Endodermal cell (in vitro differentiated cells): ENCODE results near the gene SCN1A. TPM values are rescaled to one million over a fixed set of nuclear protein-coding genes. Genes with fewer than 3 reads are reported as not detected.

ENCODE experiments used
- DNase-seq: peaks from one replicate; pipeline ENCODE4 v3.0.0-alpha.2; 2017
- H3K27ac ChIP-seq: 2 replicates; pipeline ENCODE4 v1.5.1; 2013; ENCODE audit warnings: mild to moderate bottlenecking, low read depth, low read length, moderate library complexity
- H3K27me3 ChIP-seq: 2 replicates; pipeline ENCODE4 v1.6.1; 2013; ENCODE audit warnings: mild to moderate bottlenecking, low read length, moderate library complexity; ENCODE audit not compliant: insufficient read depth, control insufficient read depth, poor library complexity, severe bottlenecking
- H3K36me3 ChIP-seq: 2 replicates; pipeline ENCODE4 v1.7.0; 2013; ENCODE audit warnings: mild to moderate bottlenecking, low read length, moderate library complexity; ENCODE audit not compliant: control insufficient read depth, insufficient read depth
- H3K4me1 ChIP-seq: one replicate; pipeline ENCODE4 v1.7.0; 2013; ENCODE audit warnings: low read length; ENCODE audit not compliant: control insufficient read depth, insufficient read depth
- H3K4me3 ChIP-seq: 2 replicates; pipeline ENCODE4 v1.5.1; 2013; ENCODE audit warnings: mild to moderate bottlenecking, low read length, moderate library complexity
- H3K9ac ChIP-seq: 2 replicates; pipeline ENCODE4 v1.6.1; 2013; ENCODE audit warnings: mild to moderate bottlenecking, low read length, moderate library complexity; ENCODE audit not compliant: poor library complexity, severe bottlenecking; ENCODE audit errors: extremely low read depth
- H3K9me3 ChIP-seq: 2 replicates; pipeline ENCODE4 v1.6.1; 2013; ENCODE audit warnings: mild to moderate bottlenecking, low read length, moderate library complexity; ENCODE audit not compliant: control insufficient read depth
- H3K27ac Mint-ChIP-seq: 2 replicates; pipeline ENCODE4 v1.8.0; 2020; ENCODE audit warnings: mixed read lengths
- H3K27me3 Mint-ChIP-seq: 2 replicates; pipeline ENCODE4 v1.8.0; 2021; ENCODE audit warnings: mild to moderate bottlenecking, mixed read lengths; ENCODE audit not compliant: insufficient read depth
- H3K36me3 Mint-ChIP-seq: 2 replicates; pipeline ENCODE4 v1.8.0; 2020; ENCODE audit warnings: low read depth, mixed read lengths
- H3K4me1 Mint-ChIP-seq: 2 replicates; pipeline ENCODE4 v1.8.0; 2020; ENCODE audit warnings: mixed read lengths
- H3K4me3 Mint-ChIP-seq: 2 replicates; pipeline ENCODE4 v1.8.0; 2020; ENCODE audit warnings: mild to moderate bottlenecking, moderate library complexity, mixed read lengths
- H3K9me3 Mint-ChIP-seq: 2 replicates; pipeline ENCODE4 v1.8.0; 2020; ENCODE audit warnings: mild to moderate bottlenecking, mixed read lengths
- WGBS, 2 experiments: methylation state at CpG; one replicate each; pipeline versions ENCODE4 v1.1.5 to v1.1.7; 2013; ENCODE audit warnings: missing lambda C conversion rate in 2 of 2, mixed read lengths in 1 of 2; ENCODE audit not compliant: insufficient coverage in 1 of 2, insufficient read length in 1 of 2; 5-methylcytosine and 5-hydroxymethylcytosine counted together
- total RNA-seq, 2 donors: library from RNA; stranded (reverse); fragmentation: NEBNext Ultra II Directional in 1 of 2; extraction: Animal tissue kit (Norgen Biotek cat#: 25700) in 1 of 2; gene quantifications; 2 replicates in 1 of 2; 3 replicates in 1 of 2; pipeline ENCODE4 v1.2.1, GENCODE V29; 2021
- TF ChIP-seq, protein P1 (sequence below): fragments of 200-600 bp; sonication (generic); conservative IDR thresholded peaks from 2 replicates; pipeline ENCODE4 v1.5.0; 2021; ENCODE audit warnings: antibody characterized with exemption, mild to moderate bottlenecking

Gene SCN1A
- total RNA-seq, 2 donors from 2014 or later = not detected

DNA sequence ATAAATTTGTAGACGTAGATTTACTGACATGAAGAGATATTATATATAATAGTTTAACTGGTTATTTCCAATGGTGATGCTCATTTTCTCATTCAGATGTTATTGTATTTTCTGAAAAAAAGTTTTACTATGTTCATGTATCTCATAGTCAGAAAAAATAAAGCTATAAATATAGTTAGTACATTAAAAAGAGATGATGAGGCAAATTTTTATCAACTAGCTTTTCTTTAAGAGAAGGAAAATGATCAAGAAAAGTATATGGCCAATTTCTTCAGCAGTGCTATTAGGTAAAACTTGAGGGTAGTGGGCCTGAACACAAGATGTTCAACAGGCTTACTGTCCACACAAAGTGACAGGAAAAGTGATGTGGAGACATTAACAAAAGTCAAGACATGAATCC lies 186.0 kb downstream of the SCN1A start:
- no peaks in the 10 kb centered on the region for H3K4me1 ChIP-seq
- Mint-ChIP-seq H3K9me3 (no peaks in the 10 kb centered on the region), H3K36me3 (peaks cover 50% of the 10 kb centered on the region), H3K4me3 (no peak overlapping the region), H3K27ac (no peak overlapping the region), H3K27me3 (no peaks in the 10 kb centered on the region), H3K4me1 (no peaks in the 10 kb centered on the region)
- no peaks in the 10 kb centered on the region for H3K9me3 ChIP-seq
- TF ChIP-seq, protein P1, sequence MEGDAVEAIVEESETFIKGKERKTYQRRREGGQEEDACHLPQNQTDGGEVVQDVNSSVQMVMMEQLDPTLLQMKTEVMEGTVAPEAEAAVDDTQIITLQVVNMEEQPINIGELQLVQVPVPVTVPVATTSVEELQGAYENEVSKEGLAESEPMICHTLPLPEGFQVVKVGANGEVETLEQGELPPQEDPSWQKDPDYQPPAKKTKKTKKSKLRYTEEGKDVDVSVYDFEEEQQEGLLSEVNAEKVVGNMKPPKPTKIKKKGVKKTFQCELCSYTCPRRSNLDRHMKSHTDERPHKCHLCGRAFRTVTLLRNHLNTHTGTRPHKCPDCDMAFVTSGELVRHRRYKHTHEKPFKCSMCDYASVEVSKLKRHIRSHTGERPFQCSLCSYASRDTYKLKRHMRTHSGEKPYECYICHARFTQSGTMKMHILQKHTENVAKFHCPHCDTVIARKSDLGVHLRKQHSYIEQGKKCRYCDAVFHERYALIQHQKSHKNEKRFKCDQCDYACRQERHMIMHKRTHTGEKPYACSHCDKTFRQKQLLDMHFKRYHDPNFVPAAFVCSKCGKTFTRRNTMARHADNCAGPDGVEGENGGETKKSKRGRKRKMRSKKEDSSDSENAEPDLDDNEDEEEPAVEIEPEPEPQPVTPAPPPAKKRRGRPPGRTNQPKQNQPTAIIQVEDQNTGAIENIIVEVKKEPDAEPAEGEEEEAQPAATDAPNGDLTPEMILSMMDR = no peak
- H3K9ac ChIP-seq = no peak overlapping the region
- no CpG with 5 or more reads among the region's 1 CpG for WGBS, 2 experiments
- H3K27ac ChIP-seq = no peak overlapping the region
- H3K36me3 ChIP-seq = peaks cover 74% of the 10 kb centered on the region
- DNase-seq = no peak
- no peak overlapping the region for H3K4me3 ChIP-seq
- no peaks in the 10 kb centered on the region for H3K27me3 ChIP-seq

DNA sequence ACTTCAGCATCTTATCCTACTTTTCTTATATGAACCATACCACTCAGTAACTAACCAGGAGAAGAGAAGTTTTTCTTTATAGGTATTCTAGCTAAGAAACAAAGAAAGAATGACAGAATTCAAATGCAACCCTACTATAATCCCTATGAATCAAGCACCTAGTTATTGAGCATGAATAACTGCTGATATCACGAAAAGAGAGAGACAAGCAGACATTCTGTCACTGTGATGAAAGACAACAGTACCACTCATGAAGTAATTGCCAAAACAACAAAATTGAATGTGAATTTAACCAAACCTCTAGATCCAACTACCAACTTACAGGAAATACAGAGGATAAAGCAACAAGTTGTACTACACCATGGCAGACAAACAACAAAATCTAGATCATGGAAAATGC lies 189.6 kb downstream of the SCN1A start:
- TF ChIP-seq, protein P1 = no peak
- Histone ChIP-seq H3K9ac (no peak overlapping the region), H3K4me1 (no peaks in the 10 kb centered on the region), H3K36me3 (peaks cover 52% of the 10 kb centered on the region), H3K27ac (no peak overlapping the region), H3K27me3 (no peaks in the 10 kb centered on the region), H3K9me3 (no peaks in the 10 kb centered on the region), H3K4me3 (no peak overlapping the region)
- H3K9me3 Mint-ChIP-seq = no peaks in the 10 kb centered on the region
- H3K36me3 Mint-ChIP-seq = peaks cover 40% of the 10 kb centered on the region
- H3K27me3 Mint-ChIP-seq = no peaks in the 10 kb centered on the region
- peaks cover 3% of the 10 kb centered on the region for H3K4me1 Mint-ChIP-seq
- 91% methylated on average over 1 of the region's 1 CpG; no CpG with 5 or more reads in 1 of the 2 experiments for WGBS, 2 experiments
- no peak for DNase-seq
- peak overlapping the region; percentile 16 for H3K27ac Mint-ChIP-seq
- no peak overlapping the region for H3K4me3 Mint-ChIP-seq

Other genes starting within 250 kb of the SCN1A start
- 10 to 100 TPM; 25.8 to 25.9 TPM for gene TTC21B, start 174.2 kb downstream of the SCN1A start, total RNA-seq
- under 1 TPM; 0.13 to 0.35 TPM for gene SCN9A, start 247.9 kb upstream of the SCN1A start, total RNA-seq